Measurements from ENCODE around the gene CLMP. TPM values are rescaled to one million over a fixed set of nuclear protein-coding genes. Genes with fewer than 3 reads are reported as not detected.

The CLMP gene
- total and polyA plus RNA-seq, 4 donors = 5.2 to 22.9 (median 12.3) TPM

- Histone ChIP-seq H3K36me3 (ENCODE audit: control insufficient read depth in 4 of 4, insufficient read depth in 4 of 4, low read length in 4 of 4) (no peaks in the 10 kb centered on the region), H3K4me3 (no peak overlapping the region), H3K9ac (ENCODE audit: insufficient read depth in 1 of 2, low read length in 2 of 2) (no peak overlapping the region), H3K9me3 (ENCODE audit: control insufficient read depth in 4 of 4, insufficient read depth in 3 of 4, low read length in 3 of 4) (no peaks in the 10 kb centered on the region), H3K27ac (ENCODE audit: low read depth in 1 of 2, low read length in 1 of 2) (no peak overlapping the region), H3K27me3 (ENCODE audit: control insufficient read depth in 3 of 3, insufficient read depth in 3 of 3, low read length in 2 of 3) (no peaks in the 10 kb centered on the region), H3K4me1 (ENCODE audit: control insufficient read depth in 5 of 5, insufficient read depth in 5 of 5, low read length in 5 of 5) (peaks cover 0 to 21% (median 4%) of the 10 kb centered on the region in 5 donors)
- 70 to 85% methylated on average over 3 of the region's 3 CpGs for WGBS, 2 donors
- no peak for ATAC-seq (ENCODE audit: insufficient read depth, low FRiP score)
- no peak for TF ChIP-seq CTCF (IDR thresholded peaks at IDR 0.05; ENCODE audit: control extremely low read depth, extremely low read depth)
- DNase-seq = no peak
Measured at GRCh38 chr11:123230346-123230745, 35.3 kb upstream of the CLMP start.

GRCh38 chr11:123228496-123229163 lies 33.6 kb upstream of the CLMP start:
- no peak for TF ChIP-seq CTCF (IDR thresholded peaks at IDR 0.05; ENCODE audit: control extremely low read depth, extremely low read depth)
- Histone ChIP-seq H3K36me3 (ENCODE audit: control insufficient read depth in 4 of 4, insufficient read depth in 4 of 4, low read length in 4 of 4) (no peaks in the 10 kb centered on the region), H3K27ac (ENCODE audit: low read depth in 1 of 2, low read length in 1 of 2) (no peak overlapping the region), H3K4me1 (ENCODE audit: control insufficient read depth in 5 of 5, insufficient read depth in 5 of 5, low read length in 5 of 5) (peaks cover 0 to 19% (median 4%) of the 10 kb centered on the region in 5 donors), H3K27me3 (ENCODE audit: control insufficient read depth in 3 of 3, insufficient read depth in 3 of 3, low read length in 2 of 3) (no peaks in the 10 kb centered on the region), H3K4me3 (no peak overlapping the region), H3K9me3 (ENCODE audit: control insufficient read depth in 4 of 4, insufficient read depth in 3 of 4, low read length in 3 of 4) (no peaks in the 10 kb centered on the region), H3K9ac (ENCODE audit: insufficient read depth in 1 of 2, low read length in 2 of 2) (no peak overlapping the region)
- ATAC-seq (ENCODE audit: insufficient read depth, low FRiP score) (no peak), DNase-seq (no peak)
- WGBS, 2 donors = 80 to 87% methylated on average over 8 of the region's 8 CpGs

GRCh38 chr11:123227763-123228495 lies 32.9 kb upstream of the CLMP start:
- H3K4me3 ChIP-seq = no peak overlapping the region
- no peak overlapping the region for H3K9ac ChIP-seq (ENCODE audit: insufficient read depth in 1 of 2, low read length in 2 of 2)
- peaks cover 0 to 2% (median 0%) of the 10 kb centered on the region in 4 donors for H3K9me3 ChIP-seq (ENCODE audit: control insufficient read depth in 4 of 4, insufficient read depth in 3 of 4, low read length in 3 of 4)
- ATAC-seq (ENCODE audit: insufficient read depth, low FRiP score) (no peak), DNase-seq (no peak)
- H3K36me3 ChIP-seq (ENCODE audit: control insufficient read depth in 4 of 4, insufficient read depth in 4 of 4, low read length in 4 of 4) = no peaks in the 10 kb centered on the region
- H3K27me3 ChIP-seq (ENCODE audit: control insufficient read depth in 3 of 3, insufficient read depth in 3 of 3, low read length in 2 of 3) = no peaks in the 10 kb centered on the region
- H3K27ac ChIP-seq (ENCODE audit: low read depth in 1 of 2, low read length in 1 of 2) = no peak overlapping the region
- H3K4me1 ChIP-seq (ENCODE audit: control insufficient read depth in 5 of 5, insufficient read depth in 5 of 5, low read length in 5 of 5) = peaks cover 0 to 13% (median 0%) of the 10 kb centered on the region in 5 donors
- 73 to 76% methylated on average over 7 of the region's 7 CpGs for WGBS, 2 donors
- no peak for TF ChIP-seq CTCF (IDR thresholded peaks at IDR 0.05; ENCODE audit: control extremely low read depth, extremely low read depth)
